AG04450 (cell line): ENCODE data around the gene UBE2J2. TPM values are rescaled to one million over a fixed set of nuclear protein-coding genes. Genes with fewer than 3 reads are reported as not detected.

Experiments
- CTCF ChIA-PET: fragments of 300-600, 350-600 bp; formaldehyde crosslinking; extraction: SDS; loops from one replicate; lab custom pipeline; 2022; ENCODE audit warnings: antibody characterized with exemption, inconsistent platforms; lab: Charles Lee
- POLR2A ChIA-PET: fragments of 350-600 bp; formaldehyde crosslinking; extraction: SDS; loops from one replicate; lab custom pipeline; 2021; ENCODE audit warnings: antibody characterized with exemption, inconsistent platforms; lab: Yijun Ruan, JAX
- DNase-seq: peaks from one replicate; pipeline ENCODE4 v3.0.0-alpha.2; 2011; ENCODE audit warnings: low read depth, low spot score
- H3K27ac ChIP-seq: one replicate; pipeline ENCODE4 v1.5.1; 2012; ENCODE audit warnings: low read depth, low read length, control low read depth
- H3K27me3 ChIP-seq: one replicate; pipeline ENCODE4 v1.6.0; 2012; ENCODE audit warnings: low read length; ENCODE audit not compliant: control insufficient read depth, insufficient read depth
- H3K4me3 ChIP-seq: 2 replicates; pipeline ENCODE4 v1.5.1; 2011; ENCODE audit warnings: mild to moderate bottlenecking, low read depth, low read length, control low read depth
- H3K9me3 ChIP-seq: 2 replicates; pipeline ENCODE4 v1.5.1; 2012; ENCODE audit warnings: low read length; ENCODE audit not compliant: control insufficient read depth, insufficient read depth
- polyA plus RNA-seq: library from polyadenylated mRNA; depleted of rRNA; stranded (reverse); fragments of >200 nt; gene quantifications from 2 replicates; pipeline ENCODE4 v1.2.3, GENCODE V29; 2011
- TF ChIP-seq, protein P1 (sequence below): IDR thresholded peaks from 2 replicates; pipeline ENCODE4 v1.5.1; 2011; ENCODE audit warnings: low read depth, low read length, control low read depth, inconsistent platforms

Gene UBE2J2
- polyA plus RNA-seq, 1 experiment: 31.1 TPM

DNA sequence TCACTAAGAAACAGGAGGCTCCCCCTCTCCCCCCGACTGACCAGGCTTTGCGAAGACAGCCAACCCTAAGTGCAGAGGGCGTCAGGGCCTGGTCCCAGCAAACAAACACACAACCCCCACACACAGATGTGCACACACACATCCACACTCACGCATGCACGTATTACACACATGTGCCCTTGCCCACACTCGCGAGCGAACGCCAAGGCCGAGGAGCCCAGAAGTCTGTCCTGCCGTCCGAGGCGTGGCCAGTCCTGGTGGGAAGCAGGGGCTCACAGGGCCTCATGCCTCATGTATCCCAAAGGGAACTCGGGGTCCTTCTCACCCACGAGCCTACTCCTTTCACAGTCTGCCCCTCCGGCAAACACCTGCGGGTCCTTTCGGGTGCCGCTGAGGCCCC is 43.9 kb downstream of the UBE2J2 start:
- no peaks in the 10 kb centered on the region for H3K27me3 ChIP-seq
- peaks cover 21% of the 10 kb centered on the region for H3K9me3 ChIP-seq
- ChIA-PET POLR2A (no interaction called here), CTCF (interaction anchor here (1.1 to 2.0 kb wide), 2 partner anchors 107 to 108 kb away, joined by 3 to 15 read pairs; no protein-coding TSS in a partner anchor)
- no peak for DNase-seq
- 0 out of 2 replicates have a peak overlapping the region, but pooled peaks have one; percentile 25 for H3K4me3 ChIP-seq
- H3K27ac ChIP-seq: no peak overlapping the region
- TF ChIP-seq, protein P1, sequence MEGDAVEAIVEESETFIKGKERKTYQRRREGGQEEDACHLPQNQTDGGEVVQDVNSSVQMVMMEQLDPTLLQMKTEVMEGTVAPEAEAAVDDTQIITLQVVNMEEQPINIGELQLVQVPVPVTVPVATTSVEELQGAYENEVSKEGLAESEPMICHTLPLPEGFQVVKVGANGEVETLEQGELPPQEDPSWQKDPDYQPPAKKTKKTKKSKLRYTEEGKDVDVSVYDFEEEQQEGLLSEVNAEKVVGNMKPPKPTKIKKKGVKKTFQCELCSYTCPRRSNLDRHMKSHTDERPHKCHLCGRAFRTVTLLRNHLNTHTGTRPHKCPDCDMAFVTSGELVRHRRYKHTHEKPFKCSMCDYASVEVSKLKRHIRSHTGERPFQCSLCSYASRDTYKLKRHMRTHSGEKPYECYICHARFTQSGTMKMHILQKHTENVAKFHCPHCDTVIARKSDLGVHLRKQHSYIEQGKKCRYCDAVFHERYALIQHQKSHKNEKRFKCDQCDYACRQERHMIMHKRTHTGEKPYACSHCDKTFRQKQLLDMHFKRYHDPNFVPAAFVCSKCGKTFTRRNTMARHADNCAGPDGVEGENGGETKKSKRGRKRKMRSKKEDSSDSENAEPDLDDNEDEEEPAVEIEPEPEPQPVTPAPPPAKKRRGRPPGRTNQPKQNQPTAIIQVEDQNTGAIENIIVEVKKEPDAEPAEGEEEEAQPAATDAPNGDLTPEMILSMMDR: no peak

DNA sequence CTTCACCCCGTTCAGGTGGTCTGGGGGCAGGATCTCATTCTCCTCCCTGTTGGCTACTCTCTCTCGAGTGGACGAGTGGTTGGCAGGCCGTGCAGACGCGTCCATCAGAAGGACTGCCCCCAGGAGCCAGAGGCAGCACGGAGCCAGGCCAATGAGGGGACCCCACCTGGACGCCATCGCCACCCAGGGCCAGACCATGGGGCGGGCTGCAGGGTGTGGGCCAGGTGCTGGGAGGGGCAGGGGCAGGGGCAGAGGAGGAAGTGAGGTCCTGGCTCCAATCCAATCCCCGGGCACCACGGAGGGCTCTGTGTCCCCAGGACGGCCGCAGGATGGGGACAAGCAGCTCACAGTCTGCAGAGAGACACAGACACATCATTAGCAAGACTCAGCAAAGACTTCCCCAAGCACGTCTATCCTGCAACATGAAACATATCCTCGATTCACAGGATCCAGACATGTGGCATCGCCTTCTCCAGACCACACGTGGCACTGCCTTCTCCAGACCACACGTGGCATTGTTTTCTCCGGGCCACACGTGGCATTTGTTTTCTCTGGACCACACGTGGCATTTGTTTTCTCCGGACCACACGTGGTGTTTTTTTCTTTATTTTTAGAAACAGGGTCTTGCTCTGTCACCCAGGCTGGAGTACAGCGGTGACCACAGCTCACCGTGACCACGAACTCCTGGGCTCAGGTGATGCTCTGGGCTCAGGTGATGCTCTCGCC is 44.9 kb downstream of the UBE2J2 start:
- ChIA-PET CTCF (interaction anchor here (1.1 kb wide), 1 partner anchor 107 kb away, joined by 3 read pairs; no protein-coding TSS in a partner anchor), POLR2A (no interaction called here)
- no peak for DNase-seq

DNA sequence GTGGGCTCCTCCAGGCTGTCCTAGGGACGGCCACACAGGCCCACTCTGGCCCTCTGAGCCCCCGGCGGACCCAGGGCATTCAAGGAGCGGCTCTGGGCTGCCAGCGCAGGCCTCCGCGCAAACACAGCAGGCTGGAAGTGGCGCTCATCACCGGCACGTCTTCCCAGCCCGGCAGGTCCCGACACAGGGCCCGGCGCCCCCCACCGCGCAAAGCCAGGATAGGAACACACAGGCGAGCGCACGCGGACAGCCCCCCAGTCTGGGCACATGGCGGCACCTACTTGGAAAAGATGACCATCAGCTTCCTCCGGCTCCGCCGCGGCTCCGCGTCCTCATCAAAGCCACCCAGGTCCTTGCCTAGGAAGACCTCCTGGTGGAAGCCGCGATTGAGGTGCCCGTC is 45.5 kb downstream of the UBE2J2 start:
- TF ChIP-seq, protein P1: no peak
- ChIA-PET POLR2A (no interaction called here), CTCF (no interaction called here)
- H3K27me3 ChIP-seq: no peaks in the 10 kb centered on the region
- H3K9me3 ChIP-seq: peaks cover 7% of the 10 kb centered on the region
- H3K4me3 ChIP-seq: no peak overlapping the region
- DNase-seq: no peak
- H3K27ac ChIP-seq: no peak overlapping the region

More for the DNA sequence above, 44.9 kb downstream of the UBE2J2 start:
- H3K4me3 ChIP-seq: no peak overlapping the region
- peaks cover 13% of the 10 kb centered on the region for H3K9me3 ChIP-seq
- TF ChIP-seq, protein P1: no peak
- no peak overlapping the region for H3K27ac ChIP-seq
- H3K27me3 ChIP-seq: no peaks in the 10 kb centered on the region

DNA sequence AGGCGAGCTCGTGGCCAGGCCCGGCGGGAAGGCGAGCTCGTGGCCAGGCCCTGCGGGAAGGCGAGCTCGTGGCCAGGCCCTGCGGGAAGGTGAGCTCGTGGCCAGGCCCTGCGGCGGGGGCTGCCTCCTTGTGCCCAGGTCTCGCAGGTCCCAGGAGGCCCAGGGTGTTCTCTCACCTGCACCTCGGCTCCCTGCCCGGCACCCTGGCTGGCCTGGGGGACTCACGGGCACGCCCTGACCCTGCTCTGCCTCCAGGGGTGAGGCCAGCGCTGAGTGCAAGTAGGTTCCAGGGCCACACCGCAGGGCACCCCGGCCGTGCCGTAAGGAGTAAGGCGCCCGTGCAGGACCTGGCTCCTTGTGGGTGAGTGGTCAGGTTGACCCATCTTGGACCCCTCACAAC is 46.3 kb downstream of the UBE2J2 start:
- CTCF ChIA-PET: no interaction called here
- POLR2A ChIA-PET: interaction anchor here (0.6 kb wide), 1 partner anchor 31 kb away, joined by 4 read pairs; no protein-coding TSS in a partner anchor
- Histone ChIP-seq H3K4me3 (no peak overlapping the region), H3K27ac (no peak overlapping the region), H3K27me3 (no peaks in the 10 kb centered on the region), H3K9me3 (no peaks in the 10 kb centered on the region; the same call in 1 of the 2 replicates)
- no peak for DNase-seq
- TF ChIP-seq, protein P1: no peak
